ENCODE results near the gene RNLS. TPM values are rescaled to one million over a fixed set of nuclear protein-coding genes. Genes with fewer than 3 reads are reported as not detected.

Gene RNLS
- polyA plus RNA-seq, 3 donors = 3.3 to 3.9 (median 3.7) TPM

DNA sequence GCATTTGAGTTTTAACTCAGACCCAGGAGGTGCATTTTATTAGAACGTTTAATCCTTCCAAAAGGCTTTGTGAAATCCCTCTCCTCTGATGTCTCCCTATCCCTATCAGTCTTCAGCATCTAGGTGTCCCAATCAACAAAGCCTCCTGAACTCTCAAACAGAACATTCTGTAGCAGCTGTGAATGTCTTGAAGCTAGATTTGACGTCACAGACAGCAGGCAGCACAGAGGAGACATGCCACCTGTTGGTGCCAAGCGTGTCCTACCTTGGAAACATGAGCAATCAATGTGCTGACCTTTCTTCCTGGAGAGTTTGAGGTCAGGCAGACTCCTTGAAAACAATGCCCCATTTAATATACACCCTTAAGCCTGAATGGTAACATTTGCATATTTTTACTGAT is 125.5 kb downstream of the RNLS start:
- Histone ChIP-seq H3K36me3 (replicated peaks in 1 of 2; ENCODE audit: control insufficient read depth in 1 of 2, insufficient read depth in 2 of 2, low read length in 2 of 2) (no peaks in the 10 kb centered on the region), H3K27me3 (ENCODE audit: control insufficient read depth in 2 of 2, insufficient read depth in 2 of 2, low read length in 2 of 2) (no peaks in the 10 kb centered on the region), H3K4me3 (replicated peaks in 1 of 3; ENCODE audit: low read depth in 2 of 3, low read length in 3 of 3) (no peak overlapping the region), H3K4me1 (ENCODE audit: control insufficient read depth in 1 of 2, insufficient read depth in 2 of 2, low read length in 2 of 2) (peaks cover 20 to 25% of the 10 kb centered on the region in 2 donors), H2AFZ (ENCODE audit: insufficient read depth, low read depth, low read length, poor library complexity, severe bottlenecking) (no peak overlapping the region), H3K4me2 (replicated peaks; ENCODE audit: extremely low read depth, low read length, poor library complexity, severe bottlenecking) (no peak overlapping the region), H3K9ac (ENCODE audit: insufficient read depth, low read length, poor library complexity, severe bottlenecking) (no peak overlapping the region), H4K20me1 (ENCODE audit: insufficient read depth, low read length) (no peaks in the 10 kb centered on the region), H3K9me3 (replicated peaks in 1 of 2; ENCODE audit: control insufficient read depth in 1 of 2, insufficient read depth in 1 of 2, low read length in 2 of 2) (no peaks in the 10 kb centered on the region), H3K27ac (ENCODE audit: low read depth in 1 of 2, low read length in 2 of 2) (no peak overlapping the region), H3K79me2 (ENCODE audit: insufficient read depth, low read length) (no peaks in the 10 kb centered on the region)
- Mint-ChIP-seq H3K4me1 (peaks cover 33% of the 10 kb centered on the region), H3K27ac (no peak overlapping the region), H3K27me3 (ENCODE audit: low read depth in 3 of 3) (peaks cover 0 to 2% (median 0%) of the 10 kb centered on the region in 3 donors), H3K4me3 (no peak overlapping the region), H3K9me3 (peaks cover 0 to 1% (median 0%) of the 10 kb centered on the region in 7 donors), H3K36me3 (no peaks in the 10 kb centered on the region)
- DNase-seq = no peak
- 100% methylated on average over 2 of the region's 3 CpGs for WGBS (ENCODE audit: insufficient coverage)
- intact Hi-C loops (cut with micrococcal nuclease) = no loop called here
- TF ChIP-seq, protein P1, sequence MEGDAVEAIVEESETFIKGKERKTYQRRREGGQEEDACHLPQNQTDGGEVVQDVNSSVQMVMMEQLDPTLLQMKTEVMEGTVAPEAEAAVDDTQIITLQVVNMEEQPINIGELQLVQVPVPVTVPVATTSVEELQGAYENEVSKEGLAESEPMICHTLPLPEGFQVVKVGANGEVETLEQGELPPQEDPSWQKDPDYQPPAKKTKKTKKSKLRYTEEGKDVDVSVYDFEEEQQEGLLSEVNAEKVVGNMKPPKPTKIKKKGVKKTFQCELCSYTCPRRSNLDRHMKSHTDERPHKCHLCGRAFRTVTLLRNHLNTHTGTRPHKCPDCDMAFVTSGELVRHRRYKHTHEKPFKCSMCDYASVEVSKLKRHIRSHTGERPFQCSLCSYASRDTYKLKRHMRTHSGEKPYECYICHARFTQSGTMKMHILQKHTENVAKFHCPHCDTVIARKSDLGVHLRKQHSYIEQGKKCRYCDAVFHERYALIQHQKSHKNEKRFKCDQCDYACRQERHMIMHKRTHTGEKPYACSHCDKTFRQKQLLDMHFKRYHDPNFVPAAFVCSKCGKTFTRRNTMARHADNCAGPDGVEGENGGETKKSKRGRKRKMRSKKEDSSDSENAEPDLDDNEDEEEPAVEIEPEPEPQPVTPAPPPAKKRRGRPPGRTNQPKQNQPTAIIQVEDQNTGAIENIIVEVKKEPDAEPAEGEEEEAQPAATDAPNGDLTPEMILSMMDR (IDR thresholded peaks at IDR 0.05) = no peak

DNA sequence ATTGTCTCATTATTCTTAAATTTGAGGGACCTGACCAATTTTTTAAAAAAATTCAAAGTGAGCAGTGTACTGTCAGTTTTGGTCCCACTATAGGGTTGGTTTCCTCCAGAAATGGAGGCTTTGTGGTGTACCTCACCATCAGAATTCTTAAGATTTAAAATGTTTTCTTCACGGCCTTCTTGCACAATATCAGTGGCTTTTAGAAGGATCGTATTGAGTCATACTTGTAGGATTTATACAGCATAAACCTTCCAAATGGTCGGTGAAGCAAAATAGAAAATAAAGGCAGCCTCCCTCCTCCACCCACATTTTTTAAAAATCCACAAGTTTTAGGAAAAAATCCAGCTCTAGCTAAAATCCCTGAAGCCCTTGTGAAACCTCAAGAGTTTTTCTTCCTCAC is 126.4 kb downstream of the RNLS start:
- peaks cover 0 to 2% (median 0%) of the 10 kb centered on the region in 3 donors for H3K27me3 Mint-ChIP-seq (ENCODE audit: low read depth in 3 of 3)
- Histone ChIP-seq H3K9me3 (replicated peaks in 1 of 2; ENCODE audit: control insufficient read depth in 1 of 2, insufficient read depth in 1 of 2, low read length in 2 of 2) (no peaks in the 10 kb centered on the region), H3K9ac (ENCODE audit: insufficient read depth, low read length, poor library complexity, severe bottlenecking) (no peak overlapping the region), H3K27ac (ENCODE audit: low read depth in 1 of 2, low read length in 2 of 2) (no peak overlapping the region), H3K27me3 (ENCODE audit: control insufficient read depth in 2 of 2, insufficient read depth in 2 of 2, low read length in 2 of 2) (no peaks in the 10 kb centered on the region), H3K4me3 (replicated peaks in 1 of 3; ENCODE audit: low read depth in 2 of 3, low read length in 3 of 3) (no peak overlapping the region), H2AFZ (ENCODE audit: insufficient read depth, low read depth, low read length, poor library complexity, severe bottlenecking) (peak overlapping the region; percentile 41), H3K79me2 (ENCODE audit: insufficient read depth, low read length) (no peaks in the 10 kb centered on the region), H4K20me1 (ENCODE audit: insufficient read depth, low read length) (no peaks in the 10 kb centered on the region), H3K4me2 (replicated peaks; ENCODE audit: extremely low read depth, low read length, poor library complexity, severe bottlenecking) (no peak overlapping the region), H3K36me3 (replicated peaks in 1 of 2; ENCODE audit: control insufficient read depth in 1 of 2, insufficient read depth in 2 of 2, low read length in 2 of 2) (no peaks in the 10 kb centered on the region), H3K4me1 (ENCODE audit: control insufficient read depth in 1 of 2, insufficient read depth in 2 of 2, low read length in 2 of 2) (peaks cover 20 to 25% of the 10 kb centered on the region in 2 donors)
- TF ChIP-seq, protein P1 (IDR thresholded peaks at IDR 0.05) = no peak
- WGBS (ENCODE audit: insufficient coverage) = no CpG with 5 or more reads among the region's 3 CpGs
- H3K36me3 Mint-ChIP-seq = no peaks in the 10 kb centered on the region
- intact Hi-C loops (cut with micrococcal nuclease) = no loop called here
- no peak overlapping the region for H3K27ac Mint-ChIP-seq
- peaks cover 0 to 1% (median 0%) of the 10 kb centered on the region in 7 donors for H3K9me3 Mint-ChIP-seq
- H3K4me1 Mint-ChIP-seq = peaks cover 33% of the 10 kb centered on the region
- no peak for DNase-seq
- no peak overlapping the region for H3K4me3 Mint-ChIP-seq

All from CD14-positive monocyte (primary cell).